Gastrocnemius medialis (tissue), 4 donors: Measurements from ENCODE around the gene UQCR11.

ENCODE experiments used
- POLR2A ChIP-seq, 2 donors: fragments of 450-650 bp; IDR thresholded peaks; one replicate each; pipeline ENCODE4 v1.6.1; 2017; ENCODE audit warnings: antibody characterized with exemption in 2 of 2, mild to moderate bottlenecking in 2 of 2, moderate library complexity in 2 of 2
- TF ChIP-seq, protein P1 (sequence below), 5 experiments: fragments of 450-650 bp in 3 of 5; fragments of 200-600 bp in 2 of 5; sonication (generic) in 2 of 5; IDR thresholded peaks in 4 of 5; conservative IDR thresholded peaks in 1 of 5; 1 replicate in 4 of 5; 2 replicates in 1 of 5; pipeline ENCODE4 v1.5.1; 2016 to 2019; ENCODE audit warnings: antibody characterized with exemption in 5 of 5, mild to moderate bottlenecking in 3 of 5, moderate library complexity in 3 of 5

DNA sequence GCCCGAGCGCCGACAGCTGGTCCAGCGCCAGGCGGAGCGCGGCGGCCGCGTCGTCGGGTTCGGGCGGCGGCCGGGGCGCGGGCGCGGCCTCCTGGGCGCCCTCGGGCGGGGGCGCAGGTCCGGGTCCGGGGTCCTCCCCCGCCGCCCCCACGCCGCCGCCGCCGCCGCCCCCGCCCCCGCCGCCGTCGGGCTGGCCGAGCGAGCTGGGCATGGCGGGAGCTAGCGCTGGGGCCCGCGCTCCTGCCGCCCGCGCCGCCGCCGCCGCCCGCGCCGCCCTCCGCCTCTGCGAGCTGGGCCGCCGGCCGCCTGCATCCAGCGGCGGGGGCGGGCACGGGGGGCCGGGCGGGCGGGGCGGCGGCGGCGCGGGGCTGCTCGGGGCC is 37.4 kb downstream of the UQCR11 start:
- no peak for TF ChIP-seq POLR2A (IDR thresholded peaks at IDR 0.05)
- TF ChIP-seq, protein P1, sequence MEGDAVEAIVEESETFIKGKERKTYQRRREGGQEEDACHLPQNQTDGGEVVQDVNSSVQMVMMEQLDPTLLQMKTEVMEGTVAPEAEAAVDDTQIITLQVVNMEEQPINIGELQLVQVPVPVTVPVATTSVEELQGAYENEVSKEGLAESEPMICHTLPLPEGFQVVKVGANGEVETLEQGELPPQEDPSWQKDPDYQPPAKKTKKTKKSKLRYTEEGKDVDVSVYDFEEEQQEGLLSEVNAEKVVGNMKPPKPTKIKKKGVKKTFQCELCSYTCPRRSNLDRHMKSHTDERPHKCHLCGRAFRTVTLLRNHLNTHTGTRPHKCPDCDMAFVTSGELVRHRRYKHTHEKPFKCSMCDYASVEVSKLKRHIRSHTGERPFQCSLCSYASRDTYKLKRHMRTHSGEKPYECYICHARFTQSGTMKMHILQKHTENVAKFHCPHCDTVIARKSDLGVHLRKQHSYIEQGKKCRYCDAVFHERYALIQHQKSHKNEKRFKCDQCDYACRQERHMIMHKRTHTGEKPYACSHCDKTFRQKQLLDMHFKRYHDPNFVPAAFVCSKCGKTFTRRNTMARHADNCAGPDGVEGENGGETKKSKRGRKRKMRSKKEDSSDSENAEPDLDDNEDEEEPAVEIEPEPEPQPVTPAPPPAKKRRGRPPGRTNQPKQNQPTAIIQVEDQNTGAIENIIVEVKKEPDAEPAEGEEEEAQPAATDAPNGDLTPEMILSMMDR (IDR thresholded peaks at IDR 0.05 in 4 of 5, conservative IDR thresholded peaks at IDR 0.05 in 1 of 5) = no peak
